ENCODE data around the gene VAV3.

Gene VAV3

DNA sequence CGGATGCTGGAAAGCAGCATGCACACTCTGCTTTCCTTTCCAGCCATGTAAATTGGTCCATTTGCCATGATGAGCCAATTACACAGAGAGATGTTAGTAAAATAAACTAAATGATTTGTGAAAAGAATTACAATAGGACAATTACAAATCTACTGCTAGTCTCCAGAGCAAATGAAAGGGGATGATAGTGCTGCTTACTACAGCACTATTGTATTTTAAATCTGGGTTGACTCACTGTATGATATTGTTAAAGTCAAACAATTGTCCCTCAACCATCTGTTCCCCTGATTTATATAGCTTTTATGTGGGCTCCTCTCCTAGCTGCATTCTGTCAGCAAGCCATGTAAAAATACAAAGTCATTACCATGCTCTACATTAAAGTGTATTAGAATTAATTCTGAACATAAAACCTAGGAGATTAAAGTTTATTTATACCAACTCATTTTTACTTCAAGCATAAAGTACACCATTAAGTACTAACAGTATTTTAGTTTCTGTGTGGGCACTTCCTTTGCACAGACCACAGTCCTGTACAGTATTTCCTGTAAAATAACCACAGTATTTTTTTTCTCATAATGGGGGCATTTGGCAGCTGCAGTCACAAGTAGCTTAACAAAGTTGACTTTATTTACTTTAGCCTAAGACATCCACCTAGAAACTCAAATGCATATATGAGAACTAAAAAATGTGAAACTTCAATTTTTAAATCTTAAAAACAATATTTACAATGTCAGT, 135.8 kb downstream of the VAV3 start:
- FAIRE-seq: no peak

DNA sequence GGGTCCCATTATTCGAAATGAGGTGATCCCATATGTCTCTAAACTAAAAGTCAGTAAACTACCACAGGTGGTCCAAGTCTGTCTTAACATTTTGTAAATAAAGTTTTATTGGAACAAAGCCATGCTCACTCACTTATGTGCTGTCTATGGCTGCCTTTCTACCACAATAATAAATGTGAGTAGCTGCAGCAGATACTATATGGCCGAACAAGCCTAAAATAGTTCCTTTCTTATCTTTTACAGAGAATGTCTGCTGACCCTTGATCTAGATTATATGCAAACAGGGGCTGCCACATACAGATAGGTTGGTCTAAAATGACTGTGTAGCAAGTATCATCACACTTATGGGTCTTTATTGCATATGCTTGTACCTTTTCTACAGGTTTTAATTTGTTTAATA, 140.0 kb downstream of the VAV3 start:
- no peak for FAIRE-seq

DNA sequence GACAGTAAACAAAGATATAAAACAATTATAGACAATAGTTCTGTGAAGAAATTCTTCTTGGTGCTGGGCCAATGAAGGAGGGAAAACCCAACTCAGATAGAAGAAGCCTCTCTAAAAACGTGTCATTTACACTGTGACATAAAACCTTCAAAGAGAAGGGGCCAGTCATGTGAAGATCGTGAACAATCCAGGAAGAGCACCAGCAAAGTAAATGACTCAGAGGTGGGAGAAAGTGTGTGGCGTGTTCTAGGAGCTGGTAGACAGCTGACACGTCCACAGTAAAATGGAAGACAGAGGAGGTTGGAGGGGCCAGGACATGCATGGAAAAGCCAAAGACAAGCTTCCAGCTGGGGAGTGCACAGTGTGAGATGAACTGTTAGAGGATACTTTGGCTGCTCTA, 143.6 kb downstream of the VAV3 start:
- no peak for FAIRE-seq

DNA sequence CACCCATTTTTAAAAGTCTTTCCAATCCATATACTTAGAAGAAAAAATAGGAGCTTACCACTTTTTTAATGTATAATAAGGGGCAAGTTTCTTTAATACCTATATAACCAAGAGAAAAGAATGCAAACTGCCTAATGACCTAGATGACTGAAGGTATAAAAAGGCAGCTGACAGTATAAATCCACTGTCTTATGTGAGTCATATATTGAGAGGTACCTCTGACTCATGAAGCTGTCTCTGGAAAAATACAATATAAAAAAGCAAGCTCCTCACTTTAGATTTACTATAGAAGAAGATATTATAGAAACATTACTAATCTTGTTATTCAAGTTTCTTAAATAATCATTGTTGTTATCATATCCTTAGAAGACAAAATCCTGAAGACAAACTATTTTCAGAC, 144.2 kb downstream of the VAV3 start:
- no peak for FAIRE-seq

DNA sequence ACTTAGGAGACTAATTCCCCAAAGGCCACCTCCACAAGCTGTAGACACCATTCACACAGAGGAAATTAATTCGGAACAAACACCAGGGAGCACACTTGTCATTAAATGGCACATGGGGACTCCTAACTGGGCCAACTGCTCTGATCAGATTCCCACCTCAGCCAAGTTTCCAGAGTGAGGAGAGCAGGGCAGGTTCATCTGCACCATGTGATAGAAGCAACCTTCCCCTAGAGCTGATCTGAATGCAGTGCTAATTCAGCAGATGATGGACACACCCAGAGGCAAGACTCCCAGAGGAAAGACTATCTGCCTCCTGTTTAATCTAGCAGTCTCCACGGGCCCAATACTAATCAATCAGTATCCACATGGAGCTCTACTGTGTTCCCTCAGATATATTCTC, 147.0 kb downstream of the VAV3 start:
- no peak for FAIRE-seq

DNA sequence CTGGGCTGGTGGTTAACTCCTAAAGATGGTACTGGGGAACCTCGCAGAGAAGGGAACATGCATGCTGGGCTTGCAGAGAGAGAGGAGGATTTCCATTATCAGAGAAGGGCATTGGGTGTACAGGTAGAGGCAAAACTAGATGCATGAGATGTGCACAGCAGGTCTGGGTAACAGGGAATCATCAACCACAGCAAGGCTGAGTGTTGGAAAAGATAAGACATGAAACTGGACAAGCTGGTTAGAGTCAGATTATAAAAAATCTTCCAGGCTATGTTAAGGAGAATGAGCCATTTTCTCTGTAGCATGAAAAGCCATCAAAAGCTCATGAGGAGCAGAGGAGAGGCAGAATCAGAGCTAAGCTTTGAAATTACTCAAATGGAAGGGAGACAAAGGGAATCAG, 147.8 kb downstream of the VAV3 start:
- FAIRE-seq: no peak

DNA sequence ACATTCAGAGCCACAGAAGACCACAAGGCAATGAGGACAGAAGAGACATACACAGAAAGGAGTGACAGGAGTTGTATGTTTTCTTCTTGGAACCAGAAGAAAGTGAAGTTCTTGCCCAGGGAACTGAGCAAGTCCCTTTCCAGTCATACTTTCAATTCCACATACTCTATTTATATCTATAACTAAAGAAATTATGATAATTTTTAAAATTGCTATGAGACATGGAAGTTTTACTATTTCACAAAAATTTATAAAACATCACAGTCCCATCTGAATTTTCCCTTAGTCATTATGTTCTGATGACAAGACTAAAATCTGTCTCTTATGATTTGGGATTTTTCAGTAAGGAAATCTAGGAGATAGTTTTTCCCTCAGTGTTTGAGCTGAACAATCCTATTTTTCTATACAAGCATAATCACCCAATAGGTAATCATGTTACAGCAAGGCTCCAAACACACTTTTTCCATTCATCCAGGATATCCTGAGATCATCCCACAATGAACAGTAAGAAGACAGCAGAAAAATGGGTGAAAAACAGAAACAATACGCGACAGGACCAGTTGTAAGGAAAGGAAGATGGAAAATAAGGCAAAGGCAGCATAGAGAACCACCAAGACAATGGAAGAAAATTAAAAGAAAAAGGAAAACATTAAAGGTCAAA, 154.6 kb downstream of the VAV3 start:
- FAIRE-seq: no peak

DNA sequence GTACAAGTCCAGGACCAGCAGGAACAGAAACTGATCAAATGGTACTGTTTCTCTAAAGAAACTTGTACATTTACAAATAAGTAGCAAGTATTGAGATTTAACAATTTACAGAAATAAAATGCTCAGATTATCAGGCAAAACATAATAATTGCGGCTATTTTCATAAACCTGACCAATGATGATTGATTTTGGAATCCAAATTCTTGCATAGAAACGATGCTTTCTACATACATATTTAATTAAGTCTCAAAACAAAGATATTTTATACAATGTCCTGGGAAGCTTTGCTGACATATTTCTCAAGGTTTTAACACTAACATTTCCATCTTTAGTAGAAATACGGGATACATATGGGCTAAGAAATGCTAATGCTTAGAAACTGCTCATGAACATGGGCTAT, 157.1 kb downstream of the VAV3 start:
- FAIRE-seq: no peak

DNA sequence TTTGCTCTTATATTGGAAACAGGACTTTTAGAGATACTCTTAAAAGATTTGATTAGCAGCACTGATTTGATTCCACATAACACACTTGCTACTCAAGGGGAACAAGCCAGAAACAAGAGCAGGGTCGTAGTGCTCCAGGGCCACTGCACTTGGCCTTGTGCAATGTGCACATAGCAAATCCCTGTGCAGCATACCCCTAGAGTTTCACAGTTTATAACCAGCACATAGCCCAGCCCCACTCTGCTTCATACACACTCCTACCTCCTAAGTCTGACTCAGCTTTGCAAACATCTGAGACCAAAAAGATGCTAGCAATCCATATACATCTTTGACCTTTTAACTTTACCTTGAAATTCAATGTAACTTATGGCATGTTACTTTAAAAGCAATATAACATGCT, 157.6 kb downstream of the VAV3 start:
- no peak for FAIRE-seq

DNA sequence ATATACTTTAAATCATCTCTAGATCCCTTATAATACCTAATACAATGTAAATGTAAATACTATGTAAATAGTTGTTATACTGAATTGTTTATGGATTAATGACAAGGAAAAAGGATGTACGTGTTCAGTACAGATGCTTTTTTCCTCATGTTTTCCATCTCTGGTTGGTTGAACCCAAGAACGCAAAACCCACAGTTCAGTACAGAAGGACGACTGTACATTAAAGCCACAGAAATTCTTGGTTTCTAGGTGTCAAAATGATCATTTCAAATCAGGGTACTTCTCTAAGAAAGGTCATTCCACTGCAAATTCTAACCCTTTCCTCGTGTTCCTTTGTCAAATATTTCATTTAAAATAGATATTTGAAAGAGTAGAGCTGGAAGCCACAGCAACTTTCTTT, 158.1 kb downstream of the VAV3 start:
- no peak for FAIRE-seq

DNA sequence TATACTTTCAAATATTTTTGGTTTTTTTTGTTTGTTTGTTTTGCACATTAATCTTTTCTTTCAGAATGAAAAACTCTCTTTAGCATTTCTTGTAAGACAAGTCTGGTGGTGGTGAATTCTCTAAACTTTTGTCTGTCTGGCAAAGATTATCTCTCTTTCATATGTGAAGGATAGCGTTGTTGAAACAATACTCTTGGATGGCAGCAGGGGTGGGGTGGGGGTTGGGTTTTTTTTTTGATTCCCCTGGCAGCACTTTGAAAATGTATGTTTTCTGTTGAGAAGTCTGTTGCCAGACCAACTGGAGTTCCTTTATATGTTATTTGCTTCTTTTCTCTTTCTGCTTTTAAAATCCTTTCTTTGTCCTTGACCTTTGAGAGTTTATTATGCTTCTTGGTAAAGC, 160.2 kb downstream of the VAV3 start:
- no peak for FAIRE-seq

DNA sequence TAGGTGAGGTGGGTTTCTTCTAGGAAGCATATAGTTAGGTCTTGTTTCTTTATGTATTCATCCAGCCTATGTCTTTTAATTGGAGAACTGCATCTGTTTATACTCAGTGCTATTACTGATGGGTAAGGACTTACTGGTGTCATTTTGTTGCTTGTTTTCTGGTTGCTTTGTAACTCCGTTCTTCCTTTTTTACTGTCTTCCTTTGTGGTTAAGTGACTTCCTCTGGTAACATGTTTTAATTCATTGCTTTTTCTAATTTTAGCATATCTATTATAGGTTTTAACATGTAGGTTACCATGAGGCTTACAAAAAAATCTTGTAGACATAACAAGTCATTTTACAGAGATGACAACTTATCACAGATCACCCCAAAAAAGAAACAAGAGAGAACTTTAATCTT, 160.8 kb downstream of the VAV3 start:
- no peak for FAIRE-seq

DNA sequence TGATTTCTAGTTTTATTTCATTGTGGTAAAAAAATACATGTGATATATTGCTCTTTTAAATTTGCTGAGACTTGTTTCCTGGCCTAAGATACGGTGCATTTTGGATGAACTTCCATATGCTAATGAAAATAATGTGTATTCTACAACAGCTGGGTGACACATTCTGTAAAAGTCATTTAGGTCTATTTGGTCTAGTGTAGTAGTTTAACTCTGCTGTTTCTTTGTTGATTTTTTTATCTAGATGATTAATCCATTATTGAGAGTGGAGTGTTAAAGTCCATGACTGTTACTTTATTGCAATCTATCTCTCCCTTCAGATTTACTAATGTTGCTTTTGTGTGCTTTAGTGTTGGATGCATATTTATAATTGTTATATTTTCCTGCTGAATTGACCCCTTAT, 161.4 kb downstream of the VAV3 start:
- no peak for FAIRE-seq

DNA sequence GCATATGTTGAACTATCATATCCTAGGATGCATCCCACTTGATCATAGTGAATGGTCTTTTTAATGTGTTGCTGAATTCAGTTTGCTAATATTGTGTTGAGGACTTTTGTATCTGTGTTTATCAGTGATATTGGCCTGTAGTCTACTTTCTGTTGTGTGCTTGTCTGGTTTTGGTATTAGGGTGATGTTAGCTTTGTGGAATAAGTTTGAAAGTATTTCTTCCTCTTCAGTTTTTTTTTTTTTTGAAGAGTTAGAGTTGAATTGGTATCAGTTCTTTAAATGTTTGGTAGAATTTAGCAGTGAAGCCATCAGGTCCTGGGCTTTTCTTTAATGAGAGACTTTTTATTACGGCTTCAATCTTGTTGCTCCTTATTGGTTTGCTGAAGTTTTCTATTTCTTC, 162.3 kb downstream of the VAV3 start:
- no peak for FAIRE-seq

DNA sequence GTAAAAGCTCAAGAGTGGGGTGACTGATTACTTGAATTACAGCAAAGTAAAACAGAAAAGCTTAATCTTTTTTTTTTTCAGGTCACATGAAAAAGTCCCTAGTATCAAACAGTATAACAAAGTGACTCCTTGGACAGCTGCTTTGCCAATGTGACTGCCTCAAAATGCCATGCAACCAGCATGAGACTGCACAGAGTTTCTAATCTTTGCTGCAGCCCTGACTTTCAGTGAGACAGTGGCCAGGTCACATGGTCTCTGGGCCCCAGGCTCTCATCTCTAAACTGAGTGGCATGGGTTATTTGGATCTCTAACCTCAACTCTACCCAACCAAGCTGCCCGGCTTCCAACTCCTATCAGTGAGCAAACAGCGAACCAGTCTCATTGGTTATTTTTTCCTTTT, 169.0 kb downstream of the VAV3 start:
- FAIRE-seq: no peak

DNA sequence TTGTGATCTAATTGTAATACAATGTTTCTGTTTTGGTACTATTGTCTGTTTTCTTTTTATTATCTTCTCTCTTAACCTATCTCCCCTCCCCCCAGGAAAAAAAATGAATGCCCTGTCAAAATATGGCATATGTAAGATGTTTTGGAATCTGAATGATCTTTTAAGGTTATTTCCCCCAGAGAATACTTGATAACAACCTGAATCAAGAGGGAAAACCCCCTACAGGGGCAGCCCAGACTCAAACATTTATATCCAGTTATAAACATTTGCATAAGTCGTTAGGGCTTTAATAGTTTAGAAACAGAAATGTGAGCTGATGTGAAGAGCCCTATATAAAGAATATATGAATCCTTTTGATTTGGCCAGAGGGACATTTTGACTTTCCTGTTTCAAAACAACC, 169.5 kb downstream of the VAV3 start:
- FAIRE-seq: no peak

DNA sequence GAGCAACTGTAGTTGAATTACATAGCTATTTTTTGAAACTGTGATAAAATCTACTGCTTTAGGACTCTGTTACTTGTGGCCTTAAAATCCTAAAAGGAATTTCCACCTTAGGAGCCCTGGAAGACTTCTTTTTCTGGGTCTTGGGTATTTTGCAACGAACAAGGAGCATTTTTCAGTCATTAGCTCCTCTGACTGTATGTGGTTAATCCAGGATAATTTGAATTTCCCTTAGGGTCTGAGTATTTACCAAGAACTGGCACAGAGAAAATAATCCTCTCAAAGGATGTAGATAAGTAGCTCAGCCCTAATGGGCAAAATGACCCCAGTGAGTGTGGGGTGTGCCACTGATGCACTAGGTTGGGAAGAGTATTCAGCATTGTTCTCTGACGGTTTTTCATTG, 170.4 kb downstream of the VAV3 start:
- FAIRE-seq: no peak

DNA sequence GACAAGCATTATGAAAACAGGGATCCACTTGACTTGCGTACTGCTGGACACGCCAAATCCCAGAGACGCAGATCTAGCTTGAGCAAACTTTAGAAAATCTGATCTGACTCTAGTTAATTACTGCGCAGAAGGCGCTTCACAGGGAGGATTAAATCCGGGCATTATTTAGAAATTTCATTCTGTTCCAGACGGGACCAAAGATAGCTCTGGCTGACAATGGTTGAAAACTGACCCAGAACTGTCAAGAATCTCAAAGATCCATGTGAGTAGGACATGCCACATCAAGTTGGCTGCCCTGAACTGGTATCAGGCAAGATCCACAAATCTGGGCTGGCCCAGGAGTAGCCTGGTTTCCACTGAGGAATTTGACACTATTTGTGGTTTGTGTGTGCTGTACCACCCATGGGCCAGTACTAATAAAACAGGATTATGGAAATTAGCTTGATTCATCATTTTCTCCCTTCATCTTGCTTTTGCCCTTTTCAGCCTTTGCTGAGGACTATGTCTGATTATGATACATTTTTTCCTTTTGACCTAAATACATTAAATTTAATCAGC, 171.0 kb downstream of the VAV3 start:
- no peak for FAIRE-seq

DNA sequence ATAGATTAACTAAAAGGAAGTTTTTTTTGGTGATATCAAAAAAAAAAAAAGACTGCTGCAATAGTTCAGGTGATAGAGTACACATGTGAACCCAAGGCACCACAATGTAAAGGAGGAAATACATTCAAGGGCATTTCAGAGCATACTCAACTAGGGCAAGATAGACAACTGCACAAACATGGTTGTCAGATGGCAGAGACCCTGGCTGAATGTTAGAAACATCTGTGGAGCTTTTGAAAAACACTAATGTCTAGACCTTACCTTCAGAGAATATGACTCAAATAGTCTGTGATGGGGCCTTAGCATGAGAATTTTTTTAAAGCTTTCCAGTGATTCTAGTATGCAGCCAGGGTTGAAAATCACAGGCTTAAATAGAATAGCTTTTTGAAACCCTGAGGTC, 173.6 kb downstream of the VAV3 start:
- FAIRE-seq: no peak

DNA sequence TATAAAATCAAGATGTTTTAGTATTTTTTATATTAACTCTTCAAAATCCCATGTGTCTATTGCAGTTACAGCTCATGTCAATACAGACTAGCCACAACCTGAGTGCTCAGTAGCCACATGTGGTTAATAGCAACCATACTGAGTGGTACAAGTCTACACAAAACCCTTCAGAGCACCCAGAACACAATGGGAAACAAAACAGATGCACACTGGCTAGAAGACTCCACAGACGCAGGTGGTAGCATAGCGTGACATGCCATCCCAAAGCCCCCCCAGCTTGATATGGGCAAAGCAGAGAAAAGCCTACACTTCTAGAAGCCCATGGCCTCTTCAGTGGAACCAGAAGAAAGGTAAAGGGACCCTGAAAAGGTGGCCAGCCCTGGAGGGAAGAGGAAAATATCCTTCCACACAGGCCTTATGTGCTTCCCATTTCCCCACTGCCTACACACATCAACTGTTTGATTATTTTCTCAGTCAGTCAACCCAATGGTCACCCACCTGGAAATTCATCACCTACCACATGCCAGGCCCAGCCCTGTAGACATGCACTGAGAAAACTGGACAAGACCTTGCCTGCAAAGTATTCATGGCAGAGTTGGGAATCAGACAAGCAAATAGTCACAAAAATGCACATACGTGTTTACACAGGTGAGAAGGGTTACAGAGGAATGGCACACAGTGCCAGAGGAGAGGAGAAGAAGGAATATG, 175.0 kb downstream of the VAV3 start:
- no peak for FAIRE-seq

DNA sequence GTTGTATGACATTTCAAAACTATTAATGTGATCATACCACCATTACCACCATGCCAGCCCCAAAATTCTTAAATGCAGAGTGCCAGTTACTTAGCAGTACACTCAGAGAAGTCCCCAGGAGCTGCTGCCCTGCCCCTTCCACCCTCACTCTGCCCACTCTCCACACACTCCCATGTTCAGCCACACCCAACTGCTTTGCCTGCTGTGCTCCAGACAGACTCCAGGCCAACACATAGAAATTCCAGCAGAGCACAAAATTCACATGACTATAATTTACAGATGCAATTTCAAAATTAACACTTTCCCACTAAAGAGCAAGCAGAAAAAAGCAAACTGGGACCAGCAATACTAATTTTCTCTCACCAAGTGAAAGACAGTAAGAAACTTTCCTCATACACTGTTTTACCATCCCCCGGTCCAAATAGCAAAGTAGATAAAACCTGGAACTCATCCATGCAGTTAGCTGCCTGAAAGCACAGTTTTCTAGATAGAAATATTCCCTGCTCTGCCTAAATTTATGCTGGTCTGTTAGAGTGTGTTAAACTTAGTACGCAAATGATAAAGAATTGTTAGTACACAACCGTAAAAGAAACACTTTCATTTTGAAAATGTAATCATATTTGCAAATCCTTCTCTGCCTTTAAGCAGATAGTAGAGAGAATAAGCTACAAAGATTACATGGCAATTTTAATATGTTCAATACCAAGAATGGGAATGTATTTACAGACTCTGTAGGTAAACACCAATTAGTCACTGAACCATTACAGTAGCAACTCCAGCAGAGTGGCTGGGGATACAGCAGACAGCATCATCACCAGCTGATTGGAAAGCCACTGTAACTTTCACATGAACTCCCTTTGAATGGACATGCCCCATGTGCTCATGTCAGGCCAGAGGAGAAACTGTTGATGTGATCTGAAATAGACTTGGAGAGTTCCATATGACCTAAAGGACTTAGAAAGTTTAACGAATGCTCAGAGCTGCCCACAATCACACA, 176.5 kb downstream of the VAV3 start:
- FAIRE-seq: no peak

DNA sequence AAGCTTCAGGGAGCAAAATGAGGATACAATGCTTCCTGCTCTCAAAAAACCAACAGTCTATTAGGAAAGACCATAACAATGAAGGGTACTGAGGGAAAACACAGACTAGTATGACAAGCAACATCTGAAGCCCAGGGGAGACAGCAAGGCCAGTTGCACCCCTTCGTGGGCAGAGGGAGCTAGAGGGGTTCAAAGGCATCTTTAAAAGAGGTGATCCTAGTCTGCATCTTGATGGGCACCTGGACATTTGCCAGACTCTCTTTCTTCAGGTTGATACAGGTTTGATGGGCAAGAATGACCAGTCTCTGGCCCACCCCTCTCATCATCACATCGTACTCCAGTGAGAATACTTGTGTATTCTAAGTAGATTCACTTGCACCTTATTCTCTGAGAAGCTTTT, 177.7 kb downstream of the VAV3 start:
- no peak for FAIRE-seq
